Testis (tissue), 2 donors: ENCODE data around the gene GALNT7.

Experiments used
- CTCF ChIP-seq, 3 experiments: fragments of 450-650 bp in 2 of 3; fragments of 200-600 bp in 1 of 3; sonication (generic) in 1 of 3; IDR thresholded peaks; one replicate each; pipeline ENCODE4 v1.5.1; 2016 to 2019; ENCODE audit warnings: antibody characterized with exemption in 3 of 3, mild to moderate bottlenecking in 2 of 3, moderate library complexity in 1 of 3
- POLR2A ChIP-seq: fragments of 450-650 bp; IDR thresholded peaks from one replicate; pipeline ENCODE4 v1.6.1; 2017; ENCODE audit warnings: antibody characterized with exemption, mild to moderate bottlenecking, moderate library complexity

GRCh38 chr4:173170182-173170778 lies 1.7 kb downstream of the GALNT7 start:
- no peak for TF ChIP-seq CTCF (IDR thresholded peaks at IDR 0.05)
- no peak for TF ChIP-seq POLR2A
